Endothelial cell of umbilical vein (primary cell): ENCODE data around the gene CES4A. TPM values are rescaled to one million over a fixed set of nuclear protein-coding genes. Genes with fewer than 3 reads are reported as not detected.

ENCODE experiments used
- BruUV-seq: library from RNA; stranded (reverse); fragments of 400-500 nt; replicated peaks from 2 replicates; lab custom pipeline; 2021; lab: Mats Ljungman, UMichigan
- CTCF ChIA-PET: fragments of 300-600, 350-600 bp; sonication (Branson Sonifier 250); formaldehyde crosslinking; loops from one replicate; lab custom pipeline; 2021; ENCODE audit warnings: antibody characterized with exemption, inconsistent platforms; lab: Charles Lee
- POLR2A ChIA-PET: fragments of 300-600, 350-600 bp; sonication (Branson Sonifier 250); formaldehyde crosslinking; loops from one replicate; lab custom pipeline; 2021; ENCODE audit warnings: antibody characterized with exemption, inconsistent platforms; lab: Charles Lee
- DNase-seq: peaks from one replicate; pipeline ENCODE4 v3.0.0-alpha.2; 2011; ENCODE audit warnings: low read depth, low spot score
- FAIRE-seq: peaks from 2 replicates; lab custom pipeline; 2011; peaks lifted over from hg19 to GRCh38; lab: Jason Lieb, UNC
- H2AFZ ChIP-seq: 2 replicates; pipeline ENCODE4 v1.6.0; 2012; ENCODE audit warnings: low read depth, low read length, control low read depth, inconsistent platforms
- H3K27ac ChIP-seq: 2 replicates; pipeline ENCODE4 v1.5.1; 2011; ENCODE audit warnings: low read depth, mild to moderate bottlenecking, control low read depth, low read length, moderate library complexity; ENCODE audit not compliant: insufficient read depth
- H3K27me3 ChIP-seq, 2 experiments: 2 replicates each; pipeline versions ENCODE4 v1.6.0 to v1.6.1; 2011; ENCODE audit warnings: low read length in 2 of 2, mixed read lengths in 1 of 2; ENCODE audit not compliant: control insufficient read depth in 2 of 2, insufficient read depth in 2 of 2
- H3K36me3 ChIP-seq, 2 experiments: 2 replicates in 1 of 2; 3 replicates in 1 of 2; pipeline ENCODE4 v1.5.1; 2011; ENCODE audit warnings: low read length in 2 of 2, mild to moderate bottlenecking in 1 of 2, moderate library complexity in 1 of 2; ENCODE audit not compliant: control insufficient read depth in 2 of 2, insufficient read depth in 2 of 2; ENCODE audit errors: extremely low read depth in 1 of 2
- H3K4me1 ChIP-seq: 3 replicates; pipeline ENCODE4 v1.5.1; 2011; ENCODE audit warnings: mild to moderate bottlenecking, low read length; ENCODE audit not compliant: control insufficient read depth, insufficient read depth; ENCODE audit errors: extremely low read depth
- H3K4me2 ChIP-seq: 2 replicates; pipeline ENCODE4 v1.6.1; 2011; ENCODE audit warnings: low read length, control low read depth, mixed read lengths; ENCODE audit not compliant: insufficient read depth
- H3K4me3 ChIP-seq, 3 experiments: fragments of 200-600 bp in 1 of 3; sonication (generic), shearing (Covaris generic) in 1 of 3; replicated peaks in 1 of 3; 2 replicates each; pipeline ENCODE4 v1.5.1; 2011 to 2016; ENCODE audit warnings: control low read depth in 3 of 3, low read length in 3 of 3, mild to moderate bottlenecking in 2 of 3, inconsistent platforms in 1 of 3, low read depth in 1 of 3, moderate library complexity in 1 of 3; ENCODE audit not compliant: insufficient read depth in 1 of 3
- H3K79me2 ChIP-seq: 2 replicates; pipeline ENCODE4 v1.6.0; 2012; ENCODE audit warnings: low read length, inconsistent platforms; ENCODE audit not compliant: control insufficient read depth, insufficient read depth
- H3K9ac ChIP-seq: replicated peaks from 2 replicates; pipeline ENCODE3; 2011; ENCODE audit warnings: low read length, control low read depth; ENCODE audit not compliant: insufficient read depth; ENCODE audit errors: extremely low read depth
- H3K9me1 ChIP-seq: replicated peaks from 3 replicates; pipeline ENCODE4 v1.6.0; 2011; ENCODE audit warnings: mild to moderate bottlenecking, low read length; ENCODE audit not compliant: control insufficient read depth, insufficient read depth; ENCODE audit errors: extremely low read depth
- H3K9me3 ChIP-seq: replicated peaks from 2 replicates; pipeline ENCODE4 v1.5.1; 2012; ENCODE audit warnings: low read length, inconsistent platforms; ENCODE audit not compliant: control insufficient read depth, insufficient read depth
- H4K20me1 ChIP-seq: replicated peaks from 2 replicates; pipeline ENCODE3; 2011; ENCODE audit warnings: mild to moderate bottlenecking, low read length; ENCODE audit not compliant: control insufficient read depth, insufficient read depth; ENCODE audit errors: extremely low read depth
- CTCF ChIP-seq, 2 donors: IDR thresholded peaks; 1 replicate in 1 of 2; 2 replicates in 1 of 2; pipeline ENCODE4 v1.5.1; 2011; ENCODE audit warnings: low read length in 2 of 2, mild to moderate bottlenecking in 2 of 2, moderate library complexity in 2 of 2, control low read depth in 1 of 2, inconsistent platforms in 1 of 2, low read depth in 1 of 2; ENCODE audit not compliant: insufficient read depth in 1 of 2; ENCODE audit errors: extremely low read depth in 1 of 2
- EZH2 ChIP-seq: IDR thresholded peaks from 2 replicates; pipeline ENCODE4 v1.6.1; 2012; ENCODE audit warnings: borderline replicate concordance, low read depth, mild to moderate bottlenecking, moderate library complexity, low read length, inconsistent platforms; ENCODE audit not compliant: severe bottlenecking
- FOS ChIP-seq: IDR thresholded peaks from 2 replicates; pipeline ENCODE4 v1.6.1; 2011; ENCODE audit warnings: mild to moderate bottlenecking, low read length, moderate library complexity, borderline replicate concordance; ENCODE audit not compliant: insufficient read depth
- GATA2 ChIP-seq: IDR thresholded peaks from 2 replicates; pipeline ENCODE4 v1.7.0; 2011; ENCODE audit warnings: low read depth, mild to moderate bottlenecking, moderate library complexity, mixed read lengths, low read length; ENCODE audit not compliant: insufficient read length, insufficient read depth
- JUN ChIP-seq: IDR thresholded peaks from 2 replicates; pipeline ENCODE4 v1.6.1; 2011; ENCODE audit warnings: borderline replicate concordance, low read depth; ENCODE audit not compliant: insufficient read length, insufficient read depth
- MAX ChIP-seq: IDR thresholded peaks from 2 replicates; pipeline ENCODE4 v1.6.1; 2011; ENCODE audit not compliant: insufficient read depth, insufficient read length
- MYC ChIP-seq: IDR thresholded peaks from one replicate; pipeline ENCODE4 v1.6.1; 2011; ENCODE audit warnings: mild to moderate bottlenecking, low read depth, low read length
- POLR2A ChIP-seq: IDR thresholded peaks from 2 replicates; pipeline ENCODE4 v1.6.1; 2012; ENCODE audit warnings: low read depth, mild to moderate bottlenecking, control low read depth, low read length
- POLR2AphosphoS5 ChIP-seq: IDR thresholded peaks from 2 replicates; pipeline ENCODE4 v1.6.1; 2012; ENCODE audit warnings: low read depth, mild to moderate bottlenecking, control low read depth, low read length, moderate library complexity; ENCODE audit not compliant: insufficient read depth
- dilution Hi-C: fragments of 300-500 bp; cut with MboI; formaldehyde crosslinking; loops from one replicate; pipeline ENCODE4 v1.15.0; 2019; ENCODE audit warnings: low sequenced_read_pairs; ENCODE audit not compliant: extremely low pct_ligation_motif_present
- intact Hi-C: fragments of 100-400 bp; cut with micrococcal nuclease; formaldehyde crosslinking; loops from one replicate; pipeline ENCODE4 v1.10.0; 2022
- polyA plus RNA-seq, 4 experiments: library from polyadenylated mRNA; depleted of rRNA in 3 of 4; stranded (reverse) in 3 of 4; unstranded in 1 of 4; fragments of >200 nt; gene quantifications; 2 replicates each; pipeline versions ENCODE4 v1.2.1 to v1.2.3, GENCODE V29; 2011 to 2012; ENCODE audit warnings: missing spikeins in 1 of 4
- total RNA-seq: library from RNA; stranded (reverse); gene quantifications from 2 replicates; pipeline ENCODE4 v1.2.3, GENCODE V29; 2021

Gene CES4A
- total and polyA plus RNA-seq, 2 donors (not counting 3 experiments of a cell fraction or from before 2014, with no cell fraction given), result 5.4 to 13.3 TPM

GRCh38 chr16:67013233-67013822 is 24.9 kb downstream of the CES4A start:
- TF ChIP-seq GATA2 (no peak), JUN (no peak), EZH2 (no peak), POLR2AphosphoS5 (no peak), CTCF (IDR thresholded peaks at IDR 0.05; ENCODE audit: extremely low read depth in 1 of 2, insufficient read depth in 1 of 2, low read depth in 1 of 2, low read length in 2 of 2) (no peak), POLR2A (no peak), MAX (no peak), FOS (no peak), MYC (no peak)
- intact Hi-C loops, result loop anchor here (5.0 kb wide), 1 partner anchor 36 kb away; no protein-coding TSS in a partner anchor
- peak overlapping the region; percentile 37 for H3K4me2 ChIP-seq
- H3K9me1 ChIP-seq, result no peaks in the 10 kb centered on the region
- H3K4me1 ChIP-seq, result no peaks in the 10 kb centered on the region
- H3K27me3 ChIP-seq, result no peaks in the 10 kb centered on the region
- ChIA-PET CTCF (interaction anchor here (1.0 to 4.0 kb wide), 14 partner anchors 13 to 172 kb away, joined by 3 to 48 read pairs (median 5); partner anchors contain the start of genes B3GNT9, FBXL8 and TRADD), POLR2A (interaction anchor here (0.6 kb wide), 1 partner anchor 14 kb away, joined by 3 read pairs; no protein-coding TSS in a partner anchor)
- H4K20me1 ChIP-seq, result no peaks in the 10 kb centered on the region
- BruUV-seq, result no TSS peak
- H3K79me2 ChIP-seq, result no peaks in the 10 kb centered on the region
- no peak overlapping the region for H3K27ac ChIP-seq
- DNase-seq, result no peak
- peak overlapping the region; percentile 38 for H3K9ac ChIP-seq
- no peaks in the 10 kb centered on the region for H3K9me3 ChIP-seq
- dilution Hi-C loops, result no loop called here
- H2AFZ ChIP-seq, result peak overlapping the region; percentile 32
- peak overlapping the region in 2 of 3 experiments; percentile 33 to 38 for H3K4me3 ChIP-seq
- H3K36me3 ChIP-seq, result no peaks in the 10 kb centered on the region
- no peak for FAIRE-seq
